Esophagus squamous epithelium (tissue), 4 donors: ENCODE data around the gene CAV3.

Source experiments
- POLR2A ChIP-seq, 4 donors: fragments of 450-650 bp; IDR thresholded peaks; one replicate each; pipeline ENCODE4 v1.6.1; 2017; ENCODE audit warnings: antibody characterized with exemption in 4 of 4, mild to moderate bottlenecking in 4 of 4, moderate library complexity in 3 of 4
- TF ChIP-seq, protein P1 (sequence below), 6 experiments: fragments of 450-650 bp in 4 of 6; fragments of 200-600 bp in 2 of 6; sonication (generic) in 2 of 6; IDR thresholded peaks; one replicate each; pipeline ENCODE4 v1.5.1; 2016 to 2019; ENCODE audit warnings: antibody characterized with exemption in 6 of 6, mild to moderate bottlenecking in 4 of 6, moderate library complexity in 4 of 6

DNA sequence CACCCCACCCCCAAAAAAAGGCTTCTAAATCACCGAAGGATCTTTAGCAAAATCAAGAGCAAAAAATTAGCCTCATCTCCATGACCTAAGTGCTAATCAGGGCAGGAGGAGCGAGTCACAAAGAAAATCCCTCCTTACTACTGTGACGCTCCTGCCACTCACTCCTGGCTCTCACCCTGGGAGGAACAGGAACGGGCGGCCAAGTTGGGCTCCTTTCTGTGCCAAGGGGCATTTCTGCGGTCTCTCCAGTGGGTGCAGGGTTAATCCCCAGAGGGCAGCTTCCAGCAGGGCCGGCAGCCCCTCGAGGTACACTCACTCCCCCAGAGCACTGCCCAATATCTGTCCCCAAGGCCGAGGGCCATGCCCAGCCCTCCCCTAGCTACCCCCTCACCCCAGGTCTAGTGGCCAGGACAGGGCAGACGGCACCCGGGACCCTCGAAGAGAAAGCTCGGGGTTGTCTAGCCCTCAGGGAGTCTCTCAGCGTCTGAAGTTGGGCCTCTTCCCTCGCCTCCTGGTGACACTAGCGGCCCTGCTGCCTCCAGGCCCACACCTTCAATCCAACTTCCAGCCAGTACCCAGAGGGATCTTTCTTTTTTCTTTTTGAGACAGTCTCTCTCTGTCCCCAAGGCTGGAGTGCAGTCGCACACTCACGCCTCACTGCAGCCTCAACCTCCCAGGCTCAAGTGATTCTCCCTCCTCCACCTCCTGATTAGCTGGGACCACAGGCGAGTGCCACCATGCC, 706 bp downstream of the CAV3 start:
- TF ChIP-seq, protein P1, sequence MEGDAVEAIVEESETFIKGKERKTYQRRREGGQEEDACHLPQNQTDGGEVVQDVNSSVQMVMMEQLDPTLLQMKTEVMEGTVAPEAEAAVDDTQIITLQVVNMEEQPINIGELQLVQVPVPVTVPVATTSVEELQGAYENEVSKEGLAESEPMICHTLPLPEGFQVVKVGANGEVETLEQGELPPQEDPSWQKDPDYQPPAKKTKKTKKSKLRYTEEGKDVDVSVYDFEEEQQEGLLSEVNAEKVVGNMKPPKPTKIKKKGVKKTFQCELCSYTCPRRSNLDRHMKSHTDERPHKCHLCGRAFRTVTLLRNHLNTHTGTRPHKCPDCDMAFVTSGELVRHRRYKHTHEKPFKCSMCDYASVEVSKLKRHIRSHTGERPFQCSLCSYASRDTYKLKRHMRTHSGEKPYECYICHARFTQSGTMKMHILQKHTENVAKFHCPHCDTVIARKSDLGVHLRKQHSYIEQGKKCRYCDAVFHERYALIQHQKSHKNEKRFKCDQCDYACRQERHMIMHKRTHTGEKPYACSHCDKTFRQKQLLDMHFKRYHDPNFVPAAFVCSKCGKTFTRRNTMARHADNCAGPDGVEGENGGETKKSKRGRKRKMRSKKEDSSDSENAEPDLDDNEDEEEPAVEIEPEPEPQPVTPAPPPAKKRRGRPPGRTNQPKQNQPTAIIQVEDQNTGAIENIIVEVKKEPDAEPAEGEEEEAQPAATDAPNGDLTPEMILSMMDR (IDR thresholded peaks at IDR 0.05), result no peak
- no peak for TF ChIP-seq POLR2A (IDR thresholded peaks at IDR 0.05)
